Mesendoderm (in vitro differentiated cells): ENCODE measurements around the gene TPM3. TPM values are rescaled to one million over a fixed set of nuclear protein-coding genes. Genes with fewer than 3 reads are reported as not detected.

Experiments
- DNase-seq: peaks from one replicate; pipeline ENCODE4 v3.0.0; 2013
- H2AK5ac ChIP-seq: 2 replicates; pipeline ENCODE4 v1.6.1; 2013; ENCODE audit warnings: low read length, inconsistent platforms
- H2BK120ac ChIP-seq: 2 replicates; pipeline ENCODE4 v1.6.1; 2013; ENCODE audit warnings: low read depth, mild to moderate bottlenecking, low read length, moderate library complexity, mixed read lengths
- H2BK15ac ChIP-seq: replicated peaks from 2 replicates; pipeline ENCODE4 v1.6.1; 2013; ENCODE audit warnings: low read depth, mild to moderate bottlenecking, moderate library complexity
- H2BK5ac ChIP-seq: 2 replicates; pipeline ENCODE4 v1.6.1; 2013; ENCODE audit warnings: low read length, inconsistent platforms
- H3K18ac ChIP-seq: 2 replicates; pipeline ENCODE4 v1.6.1; 2013; ENCODE audit warnings: mild to moderate bottlenecking, low read length, mixed read lengths
- H3K23ac ChIP-seq: one replicate; pipeline ENCODE4 v1.6.1; 2013; ENCODE audit warnings: low read length
- H3K27ac ChIP-seq: 2 replicates; pipeline ENCODE4 v1.5.1; 2013; ENCODE audit warnings: low read depth, mild to moderate bottlenecking, inconsistent platforms, low read length, moderate library complexity
- H3K27me3 ChIP-seq: 2 replicates; pipeline ENCODE4 v1.6.1; 2013; ENCODE audit warnings: low read length, control low read depth, mild to moderate bottlenecking, inconsistent platforms; ENCODE audit not compliant: insufficient read depth, poor library complexity
- H3K36me3 ChIP-seq: 2 replicates; pipeline ENCODE4 v1.6.1; 2013; ENCODE audit warnings: low read length, inconsistent platforms; ENCODE audit not compliant: control insufficient read depth, insufficient read depth
- H3K4ac ChIP-seq: one replicate; pipeline ENCODE4 v1.6.1; 2013; ENCODE audit warnings: low read depth, mild to moderate bottlenecking, low read length, moderate library complexity
- H3K4me1 ChIP-seq: 2 replicates; pipeline ENCODE4 v1.6.1; 2013; ENCODE audit warnings: low read depth, low read length, inconsistent platforms; ENCODE audit not compliant: control insufficient read depth
- H3K4me2 ChIP-seq: 2 replicates; pipeline ENCODE4 v1.6.1; 2013; ENCODE audit warnings: low read length
- H3K4me3 ChIP-seq: 2 replicates; pipeline ENCODE4 v1.5.1; 2013; ENCODE audit warnings: mild to moderate bottlenecking, low read length
- H3K56ac ChIP-seq: one replicate; pipeline ENCODE4 v1.6.1; 2013; ENCODE audit warnings: low read length
- H3K79me1 ChIP-seq: 2 replicates; pipeline ENCODE4 v1.6.1; 2013; ENCODE audit warnings: low read length, inconsistent platforms
- H3K79me2 ChIP-seq: 2 replicates; pipeline ENCODE4 v1.6.1; 2013; ENCODE audit warnings: mild to moderate bottlenecking, low read length; ENCODE audit not compliant: control insufficient read depth, insufficient read depth
- H3K9ac ChIP-seq: 2 replicates; pipeline ENCODE4 v1.6.1; 2013; ENCODE audit warnings: low read length, inconsistent platforms
- H4K5ac ChIP-seq: one replicate; pipeline ENCODE4 v1.6.1; 2013; ENCODE audit warnings: low read length
- H4K8ac ChIP-seq: one replicate; pipeline ENCODE4 v1.6.1; 2013; ENCODE audit warnings: low read depth, mild to moderate bottlenecking, control low read depth, low read length, moderate library complexity
- WGBS: extraction: QIAGEN DNeasy Blood & Tissue Kit; methylation state at CpG from one replicate; pipeline ENCODE4 v1.1.7; 2013; ENCODE audit warnings: low lambda C conversion rate, missing lambda C conversion rate; ENCODE audit not compliant: insufficient coverage; ENCODE audit errors: extremely low coverage; 5-methylcytosine and 5-hydroxymethylcytosine counted together
- polyA plus RNA-seq, 2 experiments: library from polyadenylated mRNA; stranded (reverse); fragments of 200-250 nt; gene quantifications; one replicate each; pipeline ENCODE4 v1.2.3, GENCODE V29; 2013

The TPM3 gene
- polyA plus RNA-seq (2013, experiment 1 of 2) = 496 TPM
- polyA plus RNA-seq (2013, experiment 2 of 2) = 509 TPM

DNA sequence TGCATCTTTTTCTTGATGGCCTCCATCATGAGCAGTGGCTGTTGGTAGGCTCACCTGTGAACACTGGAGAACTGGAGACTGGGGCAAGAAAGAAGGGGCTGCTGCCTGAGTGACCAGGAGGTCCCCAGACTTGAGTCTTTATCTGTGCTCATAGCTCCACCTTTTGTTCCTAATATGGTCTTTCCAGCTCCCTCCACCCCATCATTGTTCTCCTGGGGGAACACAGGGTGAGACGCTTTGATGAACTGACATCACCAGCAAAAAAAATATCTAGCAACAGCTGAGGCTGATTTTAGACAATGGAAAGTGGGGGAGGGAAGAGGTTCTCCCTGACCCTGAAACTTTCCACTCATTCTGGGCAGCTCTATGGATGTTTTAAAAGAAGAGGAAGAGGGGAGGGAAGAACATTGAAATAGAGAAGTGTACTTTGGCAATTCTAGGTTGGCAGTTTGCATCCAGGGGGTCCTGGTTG is at the start of gene TPM3:
TPM3 (minus strand) TSS at position 111 of the 472 bp plus-strand sequence; CDS start at position 29, 82 bp downstream.
- no peak within 1 kb of the TSS for H3K23ac ChIP-seq
- H3K4me2 ChIP-seq = no peak within 1 kb of the TSS
- H3K27me3 ChIP-seq = no peaks in the 10 kb centered on the region
- no peaks in the 10 kb centered on the region for H3K4me1 ChIP-seq
- no peak within 1 kb of the TSS for H2BK5ac ChIP-seq
- H3K9ac ChIP-seq = no peak within 1 kb of the TSS
- no peak within 1 kb of the TSS for H4K8ac ChIP-seq
- no peak within 1 kb of the TSS for H2AK5ac ChIP-seq
- no peak within 1 kb of the TSS for H4K5ac ChIP-seq
- H3K56ac ChIP-seq = no peak within 1 kb of the TSS
- no CpG with 5 or more reads among the region's 1 CpG for WGBS
- no peaks in the 10 kb centered on the region for H3K36me3 ChIP-seq
- H2BK15ac ChIP-seq = no peak within 1 kb of the TSS
- H3K79me1 ChIP-seq = no peaks in the 10 kb centered on the region
- no peak within 1 kb of the TSS for H3K27ac ChIP-seq
- DNase-seq = peak; percentile 16
- no peak within 1 kb of the TSS for H3K18ac ChIP-seq
- H2BK120ac ChIP-seq = no peak within 1 kb of the TSS
- H3K4ac ChIP-seq = no peak within 1 kb of the TSS
- H3K79me2 ChIP-seq = no peaks in the 10 kb centered on the region
- H3K4me3 ChIP-seq = no peak within 1 kb of the TSS

DNA sequence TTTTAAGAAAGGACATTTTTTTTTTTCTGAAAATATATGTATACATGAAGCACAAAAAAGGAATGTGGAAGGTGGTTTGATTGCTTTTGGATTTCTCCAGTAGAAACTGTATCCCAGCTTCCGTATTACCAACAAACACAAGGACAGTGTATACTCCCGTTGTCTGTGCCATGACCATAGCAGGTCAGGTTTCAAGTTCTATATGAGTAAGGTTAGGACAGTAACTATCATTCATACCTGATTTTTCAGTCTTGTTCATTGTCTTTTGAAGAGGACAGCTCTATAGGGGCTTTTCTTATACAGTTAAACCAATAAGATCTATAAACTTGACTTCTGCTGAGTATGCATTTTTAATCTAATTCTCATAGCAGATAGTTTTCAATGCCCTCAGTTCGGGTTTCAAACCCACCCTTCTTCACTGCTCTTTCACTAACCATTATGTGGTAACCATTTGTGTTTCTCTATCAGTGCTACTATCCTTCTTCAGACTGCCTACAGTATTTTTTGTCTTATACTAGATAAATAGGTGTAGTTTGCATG is 48.5 kb upstream of the TPM3 start:
- Histone ChIP-seq H2BK120ac (no peak overlapping the region), H4K5ac (no peak overlapping the region), H2BK15ac (no peak overlapping the region), H3K4me2 (no peak overlapping the region), H3K4me3 (no peak overlapping the region), H3K79me2 (peaks cover 14% of the 10 kb centered on the region), H3K79me1 (peaks cover 16% of the 10 kb centered on the region), H3K23ac (no peak overlapping the region), H3K56ac (no peak overlapping the region), H2AK5ac (no peak overlapping the region), H3K18ac (no peak overlapping the region), H3K4ac (no peak overlapping the region), H3K4me1 (no peaks in the 10 kb centered on the region), H3K27ac (no peak overlapping the region), H3K9ac (no peak overlapping the region), H2BK5ac (no peak overlapping the region), H3K27me3 (no peaks in the 10 kb centered on the region), H4K8ac (no peak overlapping the region), H3K36me3 (peaks cover 24% of the 10 kb centered on the region)
- WGBS = no CpG with 5 or more reads among the region's 3 CpGs
- no peak for DNase-seq

DNA sequence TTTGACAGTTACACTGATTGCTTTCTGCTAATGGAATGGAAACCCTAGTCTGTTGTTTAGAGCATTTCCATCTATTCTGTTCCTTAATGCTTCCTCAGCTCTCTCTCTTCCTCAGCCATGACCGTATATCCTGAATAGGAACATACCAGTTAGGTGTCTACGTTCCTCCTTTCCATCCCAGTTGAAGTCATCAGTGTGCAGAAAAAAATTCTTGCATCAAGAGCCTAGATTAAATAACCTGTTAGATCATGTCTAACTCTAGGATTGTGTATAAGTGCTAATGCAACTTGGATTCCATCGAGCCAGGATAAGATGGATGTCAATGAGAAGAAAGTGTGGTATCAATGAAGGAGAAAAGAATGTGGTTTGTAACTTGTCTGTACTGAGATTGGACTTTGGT is 47.6 kb upstream of the TPM3 start:
- Histone ChIP-seq H4K8ac (no peak overlapping the region), H3K27me3 (no peaks in the 10 kb centered on the region), H4K5ac (no peak overlapping the region), H3K23ac (no peak overlapping the region), H3K4me1 (no peaks in the 10 kb centered on the region), H3K4ac (no peak overlapping the region), H3K79me1 (peaks cover 18% of the 10 kb centered on the region), H2BK5ac (no peak overlapping the region), H3K4me3 (no peak overlapping the region), H3K18ac (no peak overlapping the region), H3K36me3 (peaks cover 22% of the 10 kb centered on the region), H3K79me2 (peaks cover 14% of the 10 kb centered on the region), H3K4me2 (no peak overlapping the region), H2BK120ac (no peak overlapping the region), H3K27ac (no peak overlapping the region), H2BK15ac (no peak overlapping the region), H2AK5ac (no peak overlapping the region), H3K56ac (no peak overlapping the region), H3K9ac (no peak overlapping the region)
- no peak for DNase-seq
- no CpG with 5 or more reads among the region's 3 CpGs for WGBS

DNA sequence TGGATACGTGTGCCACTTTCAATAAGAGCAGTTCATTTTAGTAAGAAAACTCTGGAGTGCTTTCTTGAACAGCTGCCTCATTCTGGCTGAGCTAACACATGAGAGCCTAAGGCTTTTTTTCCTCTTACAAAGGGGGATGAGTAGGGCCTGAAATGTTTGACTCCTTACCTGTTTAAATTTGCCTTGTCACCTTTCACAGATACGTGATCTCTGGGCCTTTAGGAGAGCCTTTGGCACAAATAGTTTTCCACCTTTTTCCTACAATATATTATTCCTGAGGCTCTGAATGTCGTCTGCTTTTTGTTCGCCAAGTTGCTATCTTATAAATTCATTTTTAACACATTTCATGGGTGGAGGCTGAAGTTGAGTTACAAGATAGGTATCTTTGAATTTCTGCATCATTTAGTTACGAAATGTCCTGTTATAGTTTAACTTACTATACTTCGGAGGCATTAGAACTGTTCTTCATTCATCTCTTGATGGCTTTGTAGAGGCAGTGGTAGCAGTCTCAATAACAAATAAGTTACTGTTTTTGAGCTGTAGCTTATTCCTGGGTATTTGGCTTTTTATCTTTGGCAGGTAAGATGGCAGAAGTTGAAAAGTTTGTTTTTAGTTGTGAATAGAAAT is 46.1 kb upstream of the TPM3 start:
- no peak overlapping the region for H2BK120ac ChIP-seq
- DNase-seq = no peak
- H3K4me1 ChIP-seq = no peaks in the 10 kb centered on the region
- WGBS = no CpG with 5 or more reads among the region's 6 CpGs
- H2AK5ac ChIP-seq = no peak overlapping the region
- peaks cover 17% of the 10 kb centered on the region for H3K36me3 ChIP-seq
- no peak overlapping the region for H3K4me3 ChIP-seq
- no peak overlapping the region for H3K27ac ChIP-seq
- no peak overlapping the region for H4K8ac ChIP-seq
- peaks cover 14% of the 10 kb centered on the region for H3K79me2 ChIP-seq
- no peak overlapping the region for H4K5ac ChIP-seq
- H3K18ac ChIP-seq = no peak overlapping the region
- H2BK5ac ChIP-seq = no peak overlapping the region
- no peak overlapping the region for H3K4me2 ChIP-seq
- peaks cover 18% of the 10 kb centered on the region for H3K79me1 ChIP-seq
- no peak overlapping the region for H2BK15ac ChIP-seq
- no peaks in the 10 kb centered on the region for H3K27me3 ChIP-seq
- no peak overlapping the region for H3K9ac ChIP-seq
- no peak overlapping the region for H3K56ac ChIP-seq
- H3K23ac ChIP-seq = no peak overlapping the region
- no peak overlapping the region for H3K4ac ChIP-seq

DNA sequence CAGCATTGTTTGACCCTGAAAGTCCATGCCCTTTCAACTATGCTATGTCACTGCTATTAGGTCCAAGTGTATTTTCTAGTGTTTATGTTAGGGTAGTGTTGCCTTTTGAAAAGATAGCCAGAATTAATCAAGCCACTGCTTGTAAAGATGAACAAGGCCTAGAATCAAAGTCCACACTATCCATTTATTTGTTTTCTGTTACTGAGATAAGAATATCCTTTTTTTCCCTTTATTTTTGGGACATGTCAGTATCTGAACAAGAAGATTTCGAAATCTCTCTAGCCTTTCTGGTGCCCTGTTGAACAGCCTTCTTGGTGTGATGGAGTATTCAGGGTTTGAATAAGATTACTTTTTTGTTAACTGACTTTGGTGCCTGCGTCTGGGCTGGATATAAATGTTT is 45.5 kb upstream of the TPM3 start:
- Histone ChIP-seq H2BK5ac (no peak overlapping the region), H3K36me3 (peaks cover 17% of the 10 kb centered on the region), H3K27ac (no peak overlapping the region)

More for the DNA sequence above, 45.5 kb upstream of the TPM3 start:
- H4K5ac ChIP-seq = no peak overlapping the region
- H2BK120ac ChIP-seq = no peak overlapping the region
- no peak overlapping the region for H3K23ac ChIP-seq
- H2AK5ac ChIP-seq = no peak overlapping the region
- no peak overlapping the region for H3K18ac ChIP-seq
- H3K9ac ChIP-seq = no peak overlapping the region
- H3K4me3 ChIP-seq = no peak overlapping the region
- no peak overlapping the region for H4K8ac ChIP-seq
- H3K4me1 ChIP-seq = no peaks in the 10 kb centered on the region
- no CpG with 5 or more reads among the region's 2 CpGs for WGBS
- peaks cover 14% of the 10 kb centered on the region for H3K79me2 ChIP-seq
- no peak overlapping the region for H2BK15ac ChIP-seq
- no peak overlapping the region for H3K4ac ChIP-seq
- peaks cover 18% of the 10 kb centered on the region for H3K79me1 ChIP-seq
- no peak for DNase-seq
- no peak overlapping the region for H3K4me2 ChIP-seq
- no peak overlapping the region for H3K56ac ChIP-seq
- H3K27me3 ChIP-seq = no peaks in the 10 kb centered on the region
